Measurements from ENCODE around the gene FRZB.

DNA sequence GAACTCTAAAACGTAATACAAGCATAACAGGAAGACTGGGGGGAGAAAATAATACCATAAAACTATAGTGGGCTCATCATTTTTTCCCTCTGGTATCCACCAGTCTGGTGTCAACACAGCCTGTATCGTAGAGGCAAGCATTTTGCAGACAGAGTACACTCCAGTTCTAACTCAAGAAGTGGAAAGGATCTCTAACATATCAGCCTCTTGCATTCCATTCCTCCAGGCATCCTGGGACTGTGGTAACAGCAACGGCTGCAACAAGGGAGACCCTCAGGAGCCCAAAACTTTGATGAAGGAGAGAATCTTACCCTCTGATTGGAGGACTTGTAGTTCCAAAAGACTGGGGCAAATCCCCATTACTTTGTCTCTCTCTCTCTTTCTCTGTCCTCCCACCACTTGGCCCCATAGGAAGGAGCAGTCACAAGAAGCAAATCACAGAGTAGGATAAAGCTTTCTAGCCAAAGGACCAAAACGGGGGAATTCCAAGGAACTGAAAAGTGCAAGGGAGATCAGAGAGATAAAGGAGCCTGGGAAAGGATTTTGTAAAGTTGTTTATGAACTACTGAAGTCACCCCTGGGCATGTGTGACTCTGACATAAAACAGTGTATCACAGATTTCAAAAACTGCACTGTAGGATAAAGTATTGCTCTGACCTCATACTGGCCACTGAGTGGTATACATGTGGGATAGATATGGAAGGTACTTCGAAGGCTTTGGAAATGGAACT is 11.9 kb downstream of the FRZB start:
- TF ChIP-seq, protein P1, sequence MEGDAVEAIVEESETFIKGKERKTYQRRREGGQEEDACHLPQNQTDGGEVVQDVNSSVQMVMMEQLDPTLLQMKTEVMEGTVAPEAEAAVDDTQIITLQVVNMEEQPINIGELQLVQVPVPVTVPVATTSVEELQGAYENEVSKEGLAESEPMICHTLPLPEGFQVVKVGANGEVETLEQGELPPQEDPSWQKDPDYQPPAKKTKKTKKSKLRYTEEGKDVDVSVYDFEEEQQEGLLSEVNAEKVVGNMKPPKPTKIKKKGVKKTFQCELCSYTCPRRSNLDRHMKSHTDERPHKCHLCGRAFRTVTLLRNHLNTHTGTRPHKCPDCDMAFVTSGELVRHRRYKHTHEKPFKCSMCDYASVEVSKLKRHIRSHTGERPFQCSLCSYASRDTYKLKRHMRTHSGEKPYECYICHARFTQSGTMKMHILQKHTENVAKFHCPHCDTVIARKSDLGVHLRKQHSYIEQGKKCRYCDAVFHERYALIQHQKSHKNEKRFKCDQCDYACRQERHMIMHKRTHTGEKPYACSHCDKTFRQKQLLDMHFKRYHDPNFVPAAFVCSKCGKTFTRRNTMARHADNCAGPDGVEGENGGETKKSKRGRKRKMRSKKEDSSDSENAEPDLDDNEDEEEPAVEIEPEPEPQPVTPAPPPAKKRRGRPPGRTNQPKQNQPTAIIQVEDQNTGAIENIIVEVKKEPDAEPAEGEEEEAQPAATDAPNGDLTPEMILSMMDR (IDR thresholded peaks at IDR 0.05) = no peak
- no peak for TF ChIP-seq POLR2A (IDR thresholded peaks at IDR 0.05)

Measured in thyroid gland (tissue), 4 donors.